Uterus (tissue), 2 donors: ENCODE measurements around the gene TTC8.

ENCODE experiments used
- CTCF ChIP-seq, 4 experiments: fragments of 200-600 bp in 2 of 4; fragments of 450-650 bp in 2 of 4; sonication (generic) in 2 of 4; IDR thresholded peaks; one replicate each; pipeline ENCODE4 v1.5.1; 2016 to 2019; ENCODE audit warnings: antibody characterized with exemption in 4 of 4, mild to moderate bottlenecking in 2 of 4, moderate library complexity in 1 of 4
- POLR2A ChIP-seq, 2 donors: fragments of 450-650 bp; IDR thresholded peaks; one replicate each; pipeline ENCODE4 v1.6.1; 2016; ENCODE audit warnings: antibody characterized with exemption in 2 of 2, mild to moderate bottlenecking in 1 of 2, moderate library complexity in 1 of 2

GRCh38 chr14:88866305-88866704 lies 41.9 kb downstream of the TTC8 start:
- TF ChIP-seq CTCF (IDR thresholded peaks at IDR 0.05) (no peak), POLR2A (IDR thresholded peaks at IDR 0.05) (no peak)
